Measurements from ENCODE around the gene UMOD.

Gene UMOD

DNA sequence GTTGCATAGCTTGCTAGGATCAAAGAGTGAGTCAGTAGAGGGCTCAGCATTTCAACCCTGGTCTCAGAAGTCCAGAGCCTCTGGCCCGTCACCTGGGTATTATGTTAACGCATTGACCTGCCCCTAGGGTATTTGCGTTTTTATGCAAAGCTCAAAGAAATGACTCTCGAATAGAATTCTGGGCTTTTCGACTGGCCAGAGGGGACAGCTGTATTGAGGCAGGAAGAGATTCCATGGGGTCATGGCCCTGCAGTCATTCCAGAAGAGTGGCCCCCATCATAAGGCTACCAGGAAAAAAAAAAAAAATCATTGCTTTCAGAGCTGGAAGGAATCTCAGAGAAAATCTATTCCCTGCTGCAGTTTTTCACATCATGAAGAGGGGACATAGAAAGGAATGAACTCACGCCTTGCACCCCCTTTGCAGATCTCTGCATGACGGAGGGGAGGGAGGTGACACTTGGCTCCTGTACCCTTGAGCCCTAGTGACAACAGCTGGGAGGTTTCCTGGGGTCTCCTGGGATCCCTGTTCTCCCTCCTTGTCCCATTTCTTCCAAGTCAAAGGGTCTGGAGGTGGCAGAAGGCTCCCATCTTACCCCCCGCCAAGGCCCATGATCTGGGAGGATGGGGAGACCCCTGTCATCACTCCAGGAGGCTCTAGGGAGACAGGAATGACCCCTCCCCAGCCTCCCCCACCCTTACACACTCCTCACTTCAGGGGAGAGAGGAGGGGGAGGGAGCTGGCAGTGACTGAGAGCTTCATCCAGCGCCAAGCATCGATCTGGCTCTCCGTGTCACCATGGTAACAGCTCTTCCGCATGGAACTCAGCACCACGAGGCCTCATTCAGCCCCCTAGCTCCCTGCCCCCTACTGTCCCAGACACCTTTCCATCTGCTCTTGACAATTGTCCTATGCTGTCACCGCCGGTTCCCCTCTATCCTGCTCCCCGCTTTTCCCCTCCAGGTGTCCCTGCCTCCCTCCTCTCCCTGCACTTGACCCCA is 61.0 kb downstream of the UMOD start:
- Histone ChIP-seq H3K36me3 (ENCODE audit: low read depth) (no peaks in the 10 kb centered on the region), H3K27ac (ENCODE audit: poor library complexity, severe bottlenecking) (no peak overlapping the region), H3K27me3 (ENCODE audit: insufficient read depth, poor library complexity, severe bottlenecking) (no peaks in the 10 kb centered on the region), H3K4me1 (ENCODE audit: insufficient read depth, poor library complexity, severe bottlenecking) (no peaks in the 10 kb centered on the region), H3K4me3 (ENCODE audit: severe bottlenecking) (no peak overlapping the region), H3K9me3 (ENCODE audit: severe bottlenecking) (no peaks in the 10 kb centered on the region)
- ATAC-seq (ENCODE audit: low read depth): no peak
- TF ChIP-seq, protein P1, sequence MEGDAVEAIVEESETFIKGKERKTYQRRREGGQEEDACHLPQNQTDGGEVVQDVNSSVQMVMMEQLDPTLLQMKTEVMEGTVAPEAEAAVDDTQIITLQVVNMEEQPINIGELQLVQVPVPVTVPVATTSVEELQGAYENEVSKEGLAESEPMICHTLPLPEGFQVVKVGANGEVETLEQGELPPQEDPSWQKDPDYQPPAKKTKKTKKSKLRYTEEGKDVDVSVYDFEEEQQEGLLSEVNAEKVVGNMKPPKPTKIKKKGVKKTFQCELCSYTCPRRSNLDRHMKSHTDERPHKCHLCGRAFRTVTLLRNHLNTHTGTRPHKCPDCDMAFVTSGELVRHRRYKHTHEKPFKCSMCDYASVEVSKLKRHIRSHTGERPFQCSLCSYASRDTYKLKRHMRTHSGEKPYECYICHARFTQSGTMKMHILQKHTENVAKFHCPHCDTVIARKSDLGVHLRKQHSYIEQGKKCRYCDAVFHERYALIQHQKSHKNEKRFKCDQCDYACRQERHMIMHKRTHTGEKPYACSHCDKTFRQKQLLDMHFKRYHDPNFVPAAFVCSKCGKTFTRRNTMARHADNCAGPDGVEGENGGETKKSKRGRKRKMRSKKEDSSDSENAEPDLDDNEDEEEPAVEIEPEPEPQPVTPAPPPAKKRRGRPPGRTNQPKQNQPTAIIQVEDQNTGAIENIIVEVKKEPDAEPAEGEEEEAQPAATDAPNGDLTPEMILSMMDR (IDR thresholded peaks at IDR 0.05; ENCODE audit: poor library complexity, severe bottlenecking): no peak
- no peak for DNase-seq (ENCODE audit: low spot score)

DNA sequence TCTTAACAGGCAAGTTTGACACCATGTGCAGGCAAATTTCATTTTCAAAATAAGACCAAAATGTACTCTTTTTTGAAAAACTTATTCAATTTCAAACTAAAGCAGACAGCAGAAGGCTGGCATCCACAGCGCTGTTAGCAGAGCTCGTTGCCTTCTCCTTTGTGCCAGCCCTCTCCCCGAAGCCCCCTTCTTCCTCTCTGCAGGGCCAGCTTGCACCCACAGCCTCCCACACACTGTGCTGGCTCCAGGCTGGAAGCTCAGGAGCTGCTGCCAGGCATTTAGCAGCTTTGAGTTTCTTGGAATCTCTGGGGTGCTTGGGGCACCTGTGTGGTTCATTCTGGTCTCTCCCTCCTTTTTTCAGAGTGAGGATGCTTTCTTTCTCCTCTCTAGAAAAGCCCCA is 62.9 kb downstream of the UMOD start:
- H3K4me1 ChIP-seq (ENCODE audit: insufficient read depth, poor library complexity, severe bottlenecking): no peaks in the 10 kb centered on the region
- no peak overlapping the region for H3K4me3 ChIP-seq (ENCODE audit: severe bottlenecking)
- no peak overlapping the region for H3K27ac ChIP-seq (ENCODE audit: poor library complexity, severe bottlenecking)
- no peaks in the 10 kb centered on the region for H3K27me3 ChIP-seq (ENCODE audit: insufficient read depth, poor library complexity, severe bottlenecking)
- no peak for DNase-seq (ENCODE audit: low spot score)
- H3K36me3 ChIP-seq (ENCODE audit: low read depth): no peaks in the 10 kb centered on the region
- TF ChIP-seq, protein P1 (IDR thresholded peaks at IDR 0.05; ENCODE audit: poor library complexity, severe bottlenecking): no peak
- no peaks in the 10 kb centered on the region for H3K9me3 ChIP-seq (ENCODE audit: severe bottlenecking)
- ATAC-seq (ENCODE audit: low read depth): no peak

DNA sequence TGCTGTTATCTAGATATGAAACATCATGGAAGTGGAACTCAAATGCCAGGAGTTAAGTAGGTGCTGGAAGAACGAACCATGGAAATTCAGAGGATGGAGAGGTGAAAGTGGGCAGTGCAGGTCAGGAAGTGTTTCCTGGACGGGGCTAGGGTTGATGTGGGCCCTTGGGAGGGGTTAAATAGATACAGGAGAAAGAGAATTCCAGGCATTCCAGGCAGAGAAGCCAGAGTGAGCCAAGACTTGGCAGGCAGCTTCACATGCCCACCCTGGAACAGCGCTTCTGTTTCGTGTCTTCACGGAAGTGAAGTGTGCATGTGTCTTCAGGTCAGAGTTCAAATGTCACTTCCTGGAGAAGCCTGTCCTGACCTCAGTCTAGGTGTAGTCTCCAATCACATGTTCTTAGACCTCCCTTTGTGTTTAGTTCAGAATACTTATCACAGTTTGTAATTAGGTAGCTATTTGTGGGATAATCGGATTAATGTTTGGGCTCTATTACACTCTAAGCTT is 66.5 kb downstream of the UMOD start:
- TF ChIP-seq, protein P1 (IDR thresholded peaks at IDR 0.05; ENCODE audit: poor library complexity, severe bottlenecking): no peak
- Histone ChIP-seq H3K27me3 (ENCODE audit: insufficient read depth, poor library complexity, severe bottlenecking) (no peaks in the 10 kb centered on the region), H3K9me3 (ENCODE audit: severe bottlenecking) (no peaks in the 10 kb centered on the region), H3K4me1 (ENCODE audit: insufficient read depth, poor library complexity, severe bottlenecking) (no peaks in the 10 kb centered on the region), H3K4me3 (ENCODE audit: severe bottlenecking) (no peak overlapping the region), H3K36me3 (ENCODE audit: low read depth) (no peaks in the 10 kb centered on the region), H3K27ac (ENCODE audit: poor library complexity, severe bottlenecking) (no peak overlapping the region)
- DNase-seq (ENCODE audit: low spot score): no peak
- no peak for ATAC-seq (ENCODE audit: low read depth)
